DND-41 (cell line): ENCODE data around the gene PDS5B.

Experiments used
- EZH2 ChIP-seq: IDR thresholded peaks from 3 replicates; pipeline ENCODE4 v1.6.1; 2012; ENCODE audit warnings: borderline replicate concordance, low read depth, mild to moderate bottlenecking, moderate library complexity, low read length, inconsistent platforms; ENCODE audit not compliant: severe bottlenecking
- TF ChIP-seq, protein P1 (sequence below): IDR thresholded peaks from 2 replicates; pipeline ENCODE4 v1.5.1; 2012; ENCODE audit warnings: borderline replicate concordance, low read length, moderate library complexity, mild to moderate bottlenecking; ENCODE audit not compliant: poor library complexity, severe bottlenecking; ENCODE audit errors: extremely low read depth

- TF ChIP-seq, protein P1, sequence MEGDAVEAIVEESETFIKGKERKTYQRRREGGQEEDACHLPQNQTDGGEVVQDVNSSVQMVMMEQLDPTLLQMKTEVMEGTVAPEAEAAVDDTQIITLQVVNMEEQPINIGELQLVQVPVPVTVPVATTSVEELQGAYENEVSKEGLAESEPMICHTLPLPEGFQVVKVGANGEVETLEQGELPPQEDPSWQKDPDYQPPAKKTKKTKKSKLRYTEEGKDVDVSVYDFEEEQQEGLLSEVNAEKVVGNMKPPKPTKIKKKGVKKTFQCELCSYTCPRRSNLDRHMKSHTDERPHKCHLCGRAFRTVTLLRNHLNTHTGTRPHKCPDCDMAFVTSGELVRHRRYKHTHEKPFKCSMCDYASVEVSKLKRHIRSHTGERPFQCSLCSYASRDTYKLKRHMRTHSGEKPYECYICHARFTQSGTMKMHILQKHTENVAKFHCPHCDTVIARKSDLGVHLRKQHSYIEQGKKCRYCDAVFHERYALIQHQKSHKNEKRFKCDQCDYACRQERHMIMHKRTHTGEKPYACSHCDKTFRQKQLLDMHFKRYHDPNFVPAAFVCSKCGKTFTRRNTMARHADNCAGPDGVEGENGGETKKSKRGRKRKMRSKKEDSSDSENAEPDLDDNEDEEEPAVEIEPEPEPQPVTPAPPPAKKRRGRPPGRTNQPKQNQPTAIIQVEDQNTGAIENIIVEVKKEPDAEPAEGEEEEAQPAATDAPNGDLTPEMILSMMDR, result no peak
- TF ChIP-seq EZH2, result no peak
These were observed 196.8 kb downstream of the PDS5B start for GRCh38 chr13:32783067-32783466.
